ENCODE results near the gene KIAA0513.

DNA sequence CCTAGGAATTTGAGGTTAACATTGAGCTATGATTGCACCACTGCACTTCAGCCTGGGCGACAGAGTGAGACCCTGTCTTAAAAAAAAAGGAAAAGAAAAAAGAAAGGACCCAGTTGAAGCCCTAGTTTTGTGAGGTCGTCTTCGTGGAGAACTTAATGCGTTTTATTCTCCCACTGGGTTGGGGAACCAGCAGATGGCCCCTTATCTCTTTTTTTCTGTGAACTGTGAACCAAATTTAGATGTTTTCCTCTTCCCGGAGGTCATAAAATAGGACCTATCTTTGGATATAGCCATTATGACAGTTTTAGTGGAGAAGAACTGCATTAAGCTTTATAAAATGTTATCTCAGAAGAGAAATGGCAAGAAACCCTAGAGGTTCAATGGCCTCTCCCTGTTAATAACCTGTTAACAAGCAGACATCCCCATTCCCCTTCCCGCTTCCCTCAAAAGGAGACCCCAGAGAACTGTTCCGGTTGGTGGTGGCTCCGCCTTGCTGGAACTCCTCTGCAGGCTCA is 23.5 kb downstream of the KIAA0513 start:
- TF ChIP-seq, protein P1, sequence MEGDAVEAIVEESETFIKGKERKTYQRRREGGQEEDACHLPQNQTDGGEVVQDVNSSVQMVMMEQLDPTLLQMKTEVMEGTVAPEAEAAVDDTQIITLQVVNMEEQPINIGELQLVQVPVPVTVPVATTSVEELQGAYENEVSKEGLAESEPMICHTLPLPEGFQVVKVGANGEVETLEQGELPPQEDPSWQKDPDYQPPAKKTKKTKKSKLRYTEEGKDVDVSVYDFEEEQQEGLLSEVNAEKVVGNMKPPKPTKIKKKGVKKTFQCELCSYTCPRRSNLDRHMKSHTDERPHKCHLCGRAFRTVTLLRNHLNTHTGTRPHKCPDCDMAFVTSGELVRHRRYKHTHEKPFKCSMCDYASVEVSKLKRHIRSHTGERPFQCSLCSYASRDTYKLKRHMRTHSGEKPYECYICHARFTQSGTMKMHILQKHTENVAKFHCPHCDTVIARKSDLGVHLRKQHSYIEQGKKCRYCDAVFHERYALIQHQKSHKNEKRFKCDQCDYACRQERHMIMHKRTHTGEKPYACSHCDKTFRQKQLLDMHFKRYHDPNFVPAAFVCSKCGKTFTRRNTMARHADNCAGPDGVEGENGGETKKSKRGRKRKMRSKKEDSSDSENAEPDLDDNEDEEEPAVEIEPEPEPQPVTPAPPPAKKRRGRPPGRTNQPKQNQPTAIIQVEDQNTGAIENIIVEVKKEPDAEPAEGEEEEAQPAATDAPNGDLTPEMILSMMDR (conservative IDR thresholded peaks at IDR 0.05; ENCODE audit: low read length): no peak
- TF ChIP-seq EZH2phosphoT487 (IDR thresholded peaks at IDR 0.05; ENCODE audit: borderline replicate concordance): no peak
